NT2/D1 (cell line): Measurements from ENCODE around the gene GPR15.

Source experiments
- YY1 ChIP-seq: IDR thresholded peaks from 2 replicates; pipeline ENCODE4 v1.6.1; 2011; ENCODE audit not compliant: insufficient read length, insufficient read depth
- ZNF274 ChIP-seq: IDR thresholded peaks from 2 replicates; pipeline ENCODE4 v1.6.1; 2011; ENCODE audit warnings: mild to moderate bottlenecking, low read depth, low read length

GRCh38 chr3:98514948-98515347, 16.8 kb upstream of the GPR15 start:
- no peak for TF ChIP-seq ZNF274
- no peak for TF ChIP-seq YY1
